ENCODE results near the gene VPS33B.

The VPS33B gene

GRCh38 chr15:91055548-91056331 is 33.3 kb upstream of the VPS33B start:
- no peaks in the 10 kb centered on the region for H3K9me3 ChIP-seq (ENCODE audit: insufficient read depth, low read length)
- no peak overlapping the region for H3K4me2 ChIP-seq (ENCODE audit: low read depth, low read length, poor library complexity, severe bottlenecking)
- H3K27me3 ChIP-seq (ENCODE audit: low read length), result no peaks in the 10 kb centered on the region
- H4K20me1 ChIP-seq (ENCODE audit: low read depth, low read length), result no peaks in the 10 kb centered on the region
- no peak overlapping the region for H3K27ac ChIP-seq (ENCODE audit: low read depth, low read length)
- H3K79me2 ChIP-seq (ENCODE audit: insufficient read depth, low read length), result no peaks in the 10 kb centered on the region
- H3F3A ChIP-seq (ENCODE audit: insufficient read depth), result no peaks in the 10 kb centered on the region
- H3K9ac ChIP-seq (ENCODE audit: low read length), result no peak overlapping the region
- no peaks in the 10 kb centered on the region for H3K36me3 ChIP-seq (ENCODE audit: low read length)
- H3K4me3 ChIP-seq (ENCODE audit: insufficient read depth, low read length, poor library complexity, severe bottlenecking), result no peak overlapping the region
- no peaks in the 10 kb centered on the region for H3K9me2 ChIP-seq (replicated peaks; ENCODE audit: insufficient read depth, low read length)
- TF ChIP-seq CTCF (IDR thresholded peaks at IDR 0.05; ENCODE audit: insufficient read depth, low read length, poor library complexity, severe bottlenecking) (peak; percentile 70), EZH2phosphoT487 (conservative IDR thresholded peaks at IDR 0.05; ENCODE audit: low read length) (no peak)
- H2AFZ ChIP-seq (ENCODE audit: low read depth, low read length, severe bottlenecking), result no peak overlapping the region

GRCh38 chr15:91054816-91055215 is 32.4 kb upstream of the VPS33B start:
- TF ChIP-seq EZH2phosphoT487 (conservative IDR thresholded peaks at IDR 0.05; ENCODE audit: low read length) (no peak), CTCF (IDR thresholded peaks at IDR 0.05; ENCODE audit: insufficient read depth, low read length, poor library complexity, severe bottlenecking) (no peak)
- Histone ChIP-seq H3F3A (ENCODE audit: insufficient read depth) (no peaks in the 10 kb centered on the region), H2AFZ (ENCODE audit: low read depth, low read length, severe bottlenecking) (no peak overlapping the region), H4K20me1 (ENCODE audit: low read depth, low read length) (no peaks in the 10 kb centered on the region), H3K27ac (ENCODE audit: low read depth, low read length) (no peak overlapping the region), H3K9me2 (replicated peaks; ENCODE audit: insufficient read depth, low read length) (no peaks in the 10 kb centered on the region), H3K9ac (ENCODE audit: low read length) (no peak overlapping the region), H3K4me3 (ENCODE audit: insufficient read depth, low read length, poor library complexity, severe bottlenecking) (no peak overlapping the region), H3K4me2 (ENCODE audit: low read depth, low read length, poor library complexity, severe bottlenecking) (no peak overlapping the region), H3K79me2 (ENCODE audit: insufficient read depth, low read length) (no peaks in the 10 kb centered on the region), H3K9me3 (ENCODE audit: insufficient read depth, low read length) (no peaks in the 10 kb centered on the region), H3K36me3 (ENCODE audit: low read length) (no peaks in the 10 kb centered on the region), H3K27me3 (ENCODE audit: low read length) (no peaks in the 10 kb centered on the region)

GRCh38 chr15:91051248-91051647 is 28.9 kb upstream of the VPS33B start:
- no peaks in the 10 kb centered on the region for H3K9me3 ChIP-seq (ENCODE audit: insufficient read depth, low read length)
- H3K27me3 ChIP-seq (ENCODE audit: low read length), result no peaks in the 10 kb centered on the region
- H3F3A ChIP-seq (ENCODE audit: insufficient read depth), result no peaks in the 10 kb centered on the region
- H3K36me3 ChIP-seq (ENCODE audit: low read length), result no peaks in the 10 kb centered on the region
- H2AFZ ChIP-seq (ENCODE audit: low read depth, low read length, severe bottlenecking), result no peak overlapping the region
- H3K4me2 ChIP-seq (ENCODE audit: low read depth, low read length, poor library complexity, severe bottlenecking), result no peak overlapping the region
- no peaks in the 10 kb centered on the region for H4K20me1 ChIP-seq (ENCODE audit: low read depth, low read length)
- H3K9ac ChIP-seq (ENCODE audit: low read length), result no peak overlapping the region
- H3K9me2 ChIP-seq (replicated peaks; ENCODE audit: insufficient read depth, low read length), result no peaks in the 10 kb centered on the region
- H3K4me3 ChIP-seq (ENCODE audit: insufficient read depth, low read length, poor library complexity, severe bottlenecking), result no peak overlapping the region
- TF ChIP-seq EZH2phosphoT487 (conservative IDR thresholded peaks at IDR 0.05; ENCODE audit: low read length), result no peak
- no peak for TF ChIP-seq CTCF (IDR thresholded peaks at IDR 0.05; ENCODE audit: insufficient read depth, low read length, poor library complexity, severe bottlenecking)
- no peak overlapping the region for H3K27ac ChIP-seq (ENCODE audit: low read depth, low read length)
- H3K79me2 ChIP-seq (ENCODE audit: insufficient read depth, low read length), result no peaks in the 10 kb centered on the region

All from SU-DHL-6 (cell line).